Superior temporal gyrus (tissue), 1 donor: Measurements from ENCODE around the gene FOXL3.
"Not testable (repeated sequence)": the region's sequence is repeated elsewhere in the genome, so short reads cannot be mapped to it uniquely, and the experiment has no call there.

ENCODE experiments used
- DNase-seq: peaks from one replicate; pipeline ENCODE4 v3.0.0-alpha.2; 2016; ENCODE audit errors: extremely low spot score

Gene FOXL3

DNA sequence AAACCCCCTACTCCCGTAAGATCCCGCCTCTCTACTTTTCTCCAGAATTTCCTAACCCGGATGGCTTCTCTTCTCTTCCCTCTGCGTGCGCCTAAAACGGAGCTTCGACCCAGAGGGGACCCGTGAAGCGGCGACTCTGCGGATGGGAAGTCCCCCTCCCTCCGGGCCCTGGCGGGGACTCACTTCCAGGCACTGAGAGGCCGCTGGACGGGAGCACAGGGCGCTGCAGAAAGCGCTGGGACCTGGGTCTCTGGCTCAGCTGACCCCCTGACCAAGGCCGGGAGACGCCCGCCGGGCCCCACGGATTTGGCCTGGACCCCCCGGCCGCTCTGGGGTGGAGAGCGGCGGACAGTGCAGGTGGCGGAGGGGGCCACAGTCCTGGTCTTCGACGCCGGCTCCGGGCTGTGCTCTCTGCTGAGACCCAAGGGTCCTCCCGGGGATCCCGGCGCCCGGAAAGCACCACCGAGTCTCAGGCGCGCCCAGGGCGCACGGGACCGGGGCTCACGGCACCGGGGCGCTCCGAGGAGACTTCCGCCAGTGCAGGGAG lies 688 bp upstream of the FOXL3 start:
- DNase-seq: no peak

DNA sequence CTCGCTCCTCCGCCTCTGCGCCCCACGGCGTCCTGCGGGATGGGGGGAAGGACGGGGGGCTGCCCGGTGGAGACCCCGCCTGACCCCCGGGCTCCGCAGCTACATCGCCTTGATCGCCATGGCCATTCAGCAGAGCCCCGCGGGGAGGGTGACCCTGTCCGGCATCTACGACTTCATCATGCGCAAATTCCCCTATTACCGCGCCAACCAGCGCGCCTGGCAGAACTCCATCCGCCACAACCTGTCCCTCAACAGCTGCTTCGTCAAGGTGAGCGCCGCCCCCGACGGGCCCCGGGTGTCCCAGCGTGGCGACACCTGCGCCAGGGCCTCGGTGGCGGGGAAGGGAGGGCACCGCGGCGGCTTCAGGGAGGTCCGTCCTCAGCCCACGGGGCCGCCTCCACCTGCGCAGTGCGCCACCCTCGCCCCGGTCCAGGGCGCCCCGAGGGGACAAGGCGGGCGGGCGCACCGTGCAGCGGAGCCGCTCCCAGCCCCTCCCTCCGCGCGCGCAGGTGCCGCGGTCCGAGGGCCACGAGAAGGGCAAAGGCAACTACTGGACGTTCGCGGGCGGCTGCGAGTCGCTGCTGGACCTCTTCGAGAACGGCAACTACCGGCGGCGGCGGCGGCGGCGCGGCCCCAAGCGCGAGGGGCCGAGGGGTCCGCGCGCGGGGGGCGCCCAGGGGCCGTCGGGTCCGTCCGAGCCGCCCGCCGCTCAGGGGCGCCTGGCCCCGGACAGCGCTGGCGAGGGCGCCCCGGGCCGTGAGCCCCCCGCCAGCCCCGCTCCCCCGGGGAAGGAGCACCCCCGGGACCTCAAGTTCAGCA lies 793 bp downstream of the FOXL3 start:
- no peak for DNase-seq

DNA sequence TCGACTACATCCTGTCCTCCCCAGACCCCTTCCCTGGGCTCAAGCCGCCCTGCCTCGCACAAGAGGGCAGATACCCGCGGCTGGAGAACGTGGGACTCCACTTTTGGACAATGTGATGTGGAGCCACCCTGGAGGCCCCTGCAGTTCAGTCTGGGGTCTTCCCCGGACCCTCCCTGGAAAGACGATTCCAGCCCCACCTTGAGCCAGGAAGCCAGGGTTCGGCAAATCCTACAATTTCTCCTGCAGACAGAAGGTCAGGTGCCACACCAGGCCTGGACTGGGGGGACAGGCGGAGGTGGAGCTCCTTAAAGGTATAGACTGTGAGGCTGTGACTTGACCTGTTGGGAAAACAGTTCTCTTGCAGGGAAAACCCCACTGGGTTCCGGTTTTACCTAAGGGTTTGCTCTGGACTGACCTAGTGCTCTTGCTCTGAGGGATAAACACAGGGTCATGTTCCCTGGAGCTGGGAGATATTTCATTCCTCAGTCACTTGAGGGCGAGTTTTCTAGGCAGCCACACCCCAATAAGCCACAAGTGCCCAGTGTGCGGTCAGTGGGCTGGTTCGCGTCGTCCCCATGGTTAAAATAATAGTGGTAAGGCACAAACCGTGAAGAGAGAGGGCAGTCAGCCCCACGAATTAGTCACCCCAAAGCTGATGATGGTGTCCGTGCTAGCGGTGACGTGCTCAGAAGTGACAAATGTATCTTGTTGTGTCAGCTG lies 1.6 kb downstream of the FOXL3 start:
- no peak for DNase-seq

DNA sequence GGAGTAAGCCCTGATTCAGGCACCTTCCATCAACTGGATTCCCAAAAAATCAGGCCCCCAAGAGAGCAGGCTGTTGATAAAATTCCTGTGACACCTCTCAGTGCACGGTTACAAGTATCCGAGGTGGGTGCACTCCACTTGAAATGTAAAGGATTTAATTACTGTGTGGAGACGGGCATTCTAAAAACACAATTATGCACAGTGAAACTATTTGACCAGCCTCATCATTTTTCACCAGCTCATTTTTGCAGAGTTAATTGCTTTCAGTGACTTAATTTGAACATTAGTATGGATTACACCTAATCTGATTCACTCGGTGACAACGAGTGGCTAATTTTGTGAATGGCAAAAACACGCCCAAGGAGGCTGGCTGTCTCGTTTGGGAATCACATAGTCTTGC lies 2.3 kb downstream of the FOXL3 start:
- no peak for DNase-seq

DNA sequence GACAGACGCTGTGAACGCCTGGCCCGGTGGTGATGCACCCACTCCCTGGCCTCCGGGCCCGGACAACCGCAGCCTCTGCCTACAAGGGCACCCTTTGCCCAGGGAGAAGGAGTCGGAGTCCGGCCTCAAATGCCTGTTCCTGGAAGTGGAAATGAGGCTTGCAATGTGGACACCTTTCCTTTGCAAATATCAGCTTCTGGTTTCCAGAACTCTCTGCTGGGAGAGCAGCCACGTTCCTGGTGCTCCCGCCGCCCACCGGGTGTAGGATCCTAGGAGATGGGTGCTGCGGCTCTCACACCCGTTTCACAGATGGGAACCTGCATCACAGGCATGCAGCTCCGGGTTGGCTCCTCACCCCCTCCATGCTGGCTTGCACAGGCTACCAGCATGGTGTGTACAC lies 2.9 kb downstream of the FOXL3 start:
- DNase-seq: no peak

DNA sequence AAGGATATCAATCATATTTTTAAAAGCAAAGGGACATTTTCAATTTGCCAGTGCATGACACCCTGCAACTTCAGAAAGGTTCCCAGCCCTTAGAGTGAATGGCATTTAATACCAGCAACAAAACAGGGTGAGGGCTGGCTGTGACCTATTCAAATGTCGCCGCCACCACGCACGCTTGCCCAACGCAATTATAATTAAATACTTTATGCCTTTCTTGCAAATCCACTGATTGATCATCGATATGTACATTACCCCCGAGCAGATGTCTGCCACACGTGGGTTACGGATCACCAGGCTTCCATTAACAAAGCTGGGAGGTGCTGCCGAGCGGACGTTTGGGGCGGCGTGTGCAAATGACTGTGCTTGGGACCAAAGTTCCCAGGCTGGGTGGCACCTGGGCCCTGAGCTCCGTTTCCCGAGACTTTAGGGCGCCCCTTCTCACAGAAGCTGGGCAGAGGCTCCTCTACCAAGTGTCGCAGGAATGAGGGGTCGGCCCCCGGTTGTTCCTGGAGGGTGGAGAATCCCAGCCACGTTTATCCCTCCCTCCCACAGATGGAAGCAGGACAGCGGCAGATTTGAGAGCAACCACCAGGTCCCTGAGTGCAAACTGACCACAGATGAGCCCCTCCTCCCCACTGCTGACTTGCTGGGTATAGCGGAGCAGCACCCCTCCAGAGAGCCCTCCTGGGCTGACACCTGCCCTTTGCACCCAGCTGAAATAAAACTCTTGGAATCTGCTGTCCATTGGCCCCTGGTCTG lies 3.9 kb downstream of the FOXL3 start:
- no peak for DNase-seq

DNA sequence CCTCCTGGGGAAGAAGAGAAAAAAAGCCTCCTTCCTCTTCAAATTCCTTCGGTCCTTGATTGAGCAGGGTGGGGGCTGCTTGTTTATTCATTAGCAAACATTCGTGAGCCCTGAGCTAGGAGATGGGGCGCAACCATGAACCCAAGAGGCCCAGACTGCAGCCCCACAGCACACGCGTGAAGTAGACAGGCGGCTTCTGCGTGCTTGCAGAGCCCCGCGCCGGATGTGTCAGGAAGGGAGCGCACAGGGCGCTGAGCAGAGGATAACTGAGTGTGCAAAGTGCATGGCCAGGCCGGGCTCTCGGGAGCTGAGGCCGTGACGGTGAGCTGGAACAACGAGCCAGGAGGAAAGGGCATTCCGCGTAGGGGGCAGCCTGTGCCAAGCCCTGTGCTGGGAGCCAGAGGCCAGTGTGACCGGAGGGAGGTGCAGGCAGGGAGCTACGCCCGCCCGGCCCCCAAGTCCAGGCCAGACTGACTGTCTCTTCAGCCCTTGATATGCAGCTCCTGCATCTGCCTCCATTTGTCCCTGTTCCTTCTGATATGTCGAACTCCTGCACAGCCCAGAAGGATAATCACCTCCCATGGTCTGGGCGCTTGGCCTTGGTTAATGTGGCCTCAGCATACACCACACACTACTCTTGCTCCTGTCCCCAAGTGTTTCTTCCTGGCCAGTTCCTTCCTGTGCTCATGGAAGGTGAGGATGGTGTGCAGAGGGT lies 4.6 kb downstream of the FOXL3 start:
- no peak for DNase-seq

DNA sequence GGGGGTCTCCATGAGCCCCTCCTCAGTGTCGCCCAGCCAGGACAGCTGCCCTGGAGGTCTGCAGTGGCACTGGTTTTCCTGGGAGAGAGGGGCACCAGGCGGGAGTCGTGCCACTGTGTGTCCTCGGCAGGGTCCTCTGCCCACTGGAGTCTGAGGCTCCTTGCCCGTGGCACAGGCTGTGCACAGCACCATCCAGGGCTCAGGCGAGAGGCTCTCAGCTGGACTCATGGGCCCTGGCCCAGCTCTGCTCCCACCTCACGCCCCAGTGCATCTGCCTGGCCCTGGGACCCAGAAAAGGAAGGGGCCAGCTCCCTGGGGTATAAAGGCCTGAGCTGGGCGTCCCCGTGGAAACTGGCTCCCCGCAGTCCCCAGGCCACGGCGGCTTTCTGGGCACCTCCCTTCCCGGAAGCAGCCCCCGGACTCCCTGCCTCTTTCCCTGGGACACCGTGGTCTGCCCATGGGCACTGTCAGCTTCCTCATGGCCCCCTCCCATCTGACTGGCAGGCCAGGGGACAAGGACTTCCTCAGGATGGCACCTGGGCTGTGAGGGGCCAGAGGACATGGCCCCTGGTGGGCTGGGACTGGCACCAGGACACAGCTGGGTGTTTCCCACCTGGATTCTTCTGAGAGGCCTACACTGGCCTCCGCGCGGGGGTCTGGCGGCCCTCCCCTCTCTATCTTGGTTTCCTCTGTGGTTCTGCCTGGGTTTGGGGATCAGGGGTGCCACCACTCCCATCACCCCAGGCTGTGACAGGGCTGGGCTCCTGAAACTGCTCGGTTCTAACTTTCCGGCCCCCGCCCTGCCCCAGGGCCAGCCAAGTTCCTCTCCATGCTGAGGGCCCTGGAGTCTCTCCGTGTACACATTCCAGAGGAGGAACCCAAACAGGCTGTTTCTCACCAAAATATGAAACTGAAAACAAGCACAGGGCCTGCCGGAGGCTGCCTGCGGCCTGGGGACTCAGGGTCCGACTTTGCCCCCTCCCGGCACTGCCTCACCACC lies 5.5 kb downstream of the FOXL3 start:
- no peak for DNase-seq

DNA sequence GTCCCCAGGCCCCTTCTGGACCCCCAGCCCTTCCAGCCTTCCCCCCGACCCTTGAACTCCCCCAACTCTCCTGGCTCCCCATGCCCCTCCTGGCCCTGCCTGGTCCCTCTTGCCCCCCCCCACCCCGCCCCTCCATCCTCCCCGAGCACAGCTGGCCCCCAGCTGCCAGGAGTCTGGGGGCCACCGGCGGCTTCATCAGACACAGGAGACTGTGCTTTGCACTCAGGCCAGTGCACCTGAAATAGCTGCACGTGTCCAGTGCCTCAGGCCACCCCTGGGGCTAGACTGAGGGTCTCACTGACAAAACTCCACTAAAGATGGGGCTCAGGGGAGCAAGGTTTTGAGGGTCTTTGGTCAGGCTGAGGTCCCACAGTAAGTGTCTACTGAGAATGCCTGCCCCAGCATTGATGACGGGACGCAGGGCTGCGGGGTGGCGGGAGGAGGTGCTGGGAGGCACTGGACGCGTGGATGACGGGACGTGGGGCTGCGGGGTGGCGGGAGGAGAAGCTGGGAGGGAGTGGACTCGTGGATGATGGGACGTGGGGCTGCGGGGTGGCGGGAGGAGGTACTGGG lies 6.5 kb downstream of the FOXL3 start:
- DNase-seq: no peak

DNA sequence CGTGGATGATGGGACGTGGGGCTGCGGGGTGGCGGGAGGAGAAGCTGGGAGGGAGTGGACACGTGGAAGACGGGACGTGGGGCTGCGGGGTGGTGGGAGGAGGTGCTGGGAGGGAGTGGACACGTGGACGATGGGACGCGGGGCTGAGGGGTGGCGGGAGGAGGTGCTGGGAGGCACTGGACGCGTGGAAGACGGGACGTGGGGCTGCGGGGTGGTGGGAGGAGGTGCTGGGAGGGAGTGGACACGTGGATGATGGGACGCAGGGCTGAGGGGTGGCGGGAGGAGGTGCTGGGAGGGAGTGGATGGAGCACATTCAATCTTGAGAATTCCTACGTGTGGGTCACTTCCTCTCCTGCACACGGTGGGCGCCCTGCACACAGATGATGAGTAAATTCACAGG lies 7.2 kb downstream of the FOXL3 start:
- DNase-seq: not testable (repeated sequence)

DNA sequence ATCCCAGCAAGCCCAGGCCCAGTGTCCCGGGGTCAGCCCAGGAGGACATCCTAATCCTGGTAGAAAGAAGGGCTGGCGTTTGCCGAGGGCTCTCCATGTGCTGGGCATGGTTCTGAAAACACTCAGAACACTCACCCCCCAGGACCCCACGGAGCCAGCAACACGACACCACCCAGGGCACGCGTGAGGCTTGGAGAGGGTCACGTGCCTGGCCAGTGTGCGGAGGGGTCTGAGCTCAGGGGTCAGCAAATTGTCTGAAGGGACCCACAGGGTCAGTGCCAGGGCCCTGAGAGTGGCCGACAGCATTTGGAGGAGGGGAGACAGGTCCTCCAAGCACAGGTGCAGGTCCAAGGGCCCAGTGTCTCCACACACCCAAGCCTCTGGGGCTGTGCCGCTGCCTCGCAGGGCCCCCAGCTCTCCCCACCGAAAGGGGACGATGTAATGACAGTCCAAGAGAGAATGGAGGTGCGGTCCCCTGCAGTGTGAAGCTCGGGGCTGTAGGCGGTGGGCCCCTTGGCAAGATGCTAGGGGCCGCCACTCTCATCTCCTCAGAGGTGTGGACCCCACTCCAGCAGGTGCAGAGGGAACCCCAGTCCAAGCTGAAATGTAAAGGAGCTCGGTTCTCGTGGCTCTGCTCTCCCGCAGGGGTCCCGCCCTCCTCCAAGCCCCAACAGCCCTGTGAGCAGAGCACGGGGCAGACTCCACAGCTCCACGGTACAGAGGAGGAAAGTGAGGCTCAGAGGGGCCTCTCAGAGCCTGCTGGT lies 7.8 kb downstream of the FOXL3 start:
- DNase-seq: no peak

DNA sequence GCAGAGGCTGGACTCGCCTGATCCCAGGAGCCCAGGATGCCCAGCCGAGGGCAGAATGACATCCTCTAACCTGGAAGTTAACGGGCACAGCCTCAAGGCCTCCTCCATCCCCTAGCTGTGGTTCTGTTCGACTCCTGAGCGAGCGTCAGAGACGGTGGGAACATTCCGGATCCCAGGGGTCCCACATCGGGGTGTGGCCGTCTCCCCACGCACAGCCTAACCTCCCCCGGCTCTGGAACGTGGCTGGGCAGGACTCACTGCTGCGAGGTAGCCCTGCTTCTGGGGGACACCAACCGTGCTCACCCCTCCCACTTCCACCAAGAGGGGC lies 8.4 kb downstream of the FOXL3 start:
- DNase-seq: no peak

DNA sequence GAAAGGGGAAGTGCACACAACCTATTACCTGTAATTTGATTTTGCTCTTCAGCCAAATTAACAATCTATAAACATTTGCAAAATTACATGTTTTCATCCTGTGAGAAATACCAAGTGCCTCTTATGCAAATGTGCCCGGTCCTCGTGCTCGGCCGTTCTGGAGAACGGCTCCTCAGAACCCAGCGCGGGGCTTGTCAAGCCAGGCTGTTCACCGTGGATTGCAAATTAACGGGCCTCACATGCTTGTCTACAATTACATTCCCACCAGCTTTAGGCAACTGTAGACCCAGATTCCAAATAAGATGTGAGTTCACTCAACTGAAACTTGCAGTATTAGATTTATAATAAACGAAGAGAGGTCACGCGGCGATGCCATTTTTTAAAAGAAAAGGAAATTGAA lies 8.8 kb downstream of the FOXL3 start:
- DNase-seq: no peak

DNA sequence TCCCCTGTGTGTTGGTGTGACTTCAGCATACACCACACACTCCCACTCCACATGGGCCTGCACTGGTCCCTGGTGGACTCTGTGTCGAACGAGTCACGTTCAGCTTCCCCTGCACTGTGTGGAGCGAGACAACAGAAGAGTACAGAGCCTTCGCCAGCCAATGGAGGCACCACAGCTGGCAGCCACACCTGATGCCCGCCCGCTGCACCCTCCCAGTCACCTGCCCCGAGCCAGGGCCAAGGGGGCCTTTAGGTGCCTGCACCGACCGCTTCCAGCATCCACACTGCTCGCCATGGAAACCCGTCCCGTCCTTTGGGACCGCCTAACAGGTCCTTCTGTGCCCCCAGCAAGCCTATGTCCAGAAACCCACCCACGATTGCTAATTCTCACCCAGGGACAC lies 9.2 kb downstream of the FOXL3 start:
- no peak for DNase-seq

DNA sequence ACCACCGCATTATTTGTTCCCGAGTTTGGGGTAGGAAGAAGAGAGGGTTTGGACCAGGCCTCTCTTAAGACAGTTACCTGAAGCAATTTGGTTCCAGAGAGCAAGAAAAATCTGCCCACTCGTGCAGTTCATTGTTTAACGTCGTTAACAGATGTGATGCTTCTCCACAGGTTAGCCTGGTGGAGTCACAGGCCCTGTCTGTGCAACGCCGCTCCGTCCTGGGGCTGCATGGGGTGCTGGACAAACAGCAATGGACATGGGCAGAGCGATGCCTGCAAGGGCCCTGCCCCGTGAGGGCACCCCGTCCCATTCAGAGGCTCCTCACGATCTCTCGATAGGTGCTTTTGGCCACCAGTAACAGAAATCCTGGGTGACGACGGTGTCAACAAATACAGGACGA lies 9.7 kb downstream of the FOXL3 start:
- no peak for DNase-seq

DNA sequence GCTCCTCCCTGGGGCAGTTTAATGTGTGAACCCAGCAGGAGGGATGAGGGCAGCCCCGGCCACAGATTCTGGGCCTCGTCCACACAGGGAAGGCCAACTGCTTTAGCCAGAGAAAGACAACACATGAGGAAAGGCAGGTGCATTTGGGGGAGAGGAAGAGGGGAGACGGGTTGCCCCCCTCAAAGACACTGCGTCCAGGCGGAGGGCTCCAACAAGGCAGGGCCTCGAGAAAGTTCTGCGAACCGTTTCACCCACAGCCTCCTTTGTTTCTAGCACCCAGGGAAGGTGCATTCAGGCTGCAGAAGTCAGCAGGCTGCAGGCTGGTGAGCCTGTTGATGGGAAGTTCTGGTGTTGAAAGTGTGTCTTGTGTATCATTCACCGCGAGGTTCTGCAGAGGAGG lies 10.1 kb downstream of the FOXL3 start:
- DNase-seq: no peak

DNA sequence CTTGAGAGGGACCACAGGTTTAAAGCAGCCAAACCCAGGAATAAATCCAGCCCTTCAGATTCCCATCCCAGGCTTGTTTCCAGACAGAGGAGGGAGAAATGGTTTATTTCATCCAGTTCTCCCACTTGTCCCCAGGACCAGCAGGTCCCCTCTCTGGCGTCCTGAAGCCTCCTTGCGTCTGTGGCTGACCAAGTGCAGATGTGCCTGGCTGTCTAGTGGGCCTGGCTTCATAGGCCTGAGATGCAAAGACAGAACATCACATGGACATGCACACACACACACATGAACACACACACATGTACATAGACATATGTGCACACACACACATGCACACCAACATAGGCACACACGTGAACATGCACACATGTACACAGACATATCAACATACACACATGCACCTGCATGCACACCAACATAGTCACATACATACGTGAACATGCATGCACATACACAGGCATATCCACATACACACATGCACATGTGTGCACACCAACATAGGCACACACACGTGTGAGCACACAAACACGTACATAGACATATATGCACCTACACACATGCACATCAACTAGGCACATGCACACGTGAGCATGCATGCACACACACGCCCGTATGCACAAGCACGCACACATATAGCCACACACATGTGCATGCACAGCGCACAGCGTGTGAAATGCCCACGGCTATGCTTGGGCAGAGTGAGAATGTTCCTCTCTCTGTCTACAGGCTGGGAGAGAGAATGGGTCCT lies 10.7 kb downstream of the FOXL3 start:
- no peak for DNase-seq

DNA sequence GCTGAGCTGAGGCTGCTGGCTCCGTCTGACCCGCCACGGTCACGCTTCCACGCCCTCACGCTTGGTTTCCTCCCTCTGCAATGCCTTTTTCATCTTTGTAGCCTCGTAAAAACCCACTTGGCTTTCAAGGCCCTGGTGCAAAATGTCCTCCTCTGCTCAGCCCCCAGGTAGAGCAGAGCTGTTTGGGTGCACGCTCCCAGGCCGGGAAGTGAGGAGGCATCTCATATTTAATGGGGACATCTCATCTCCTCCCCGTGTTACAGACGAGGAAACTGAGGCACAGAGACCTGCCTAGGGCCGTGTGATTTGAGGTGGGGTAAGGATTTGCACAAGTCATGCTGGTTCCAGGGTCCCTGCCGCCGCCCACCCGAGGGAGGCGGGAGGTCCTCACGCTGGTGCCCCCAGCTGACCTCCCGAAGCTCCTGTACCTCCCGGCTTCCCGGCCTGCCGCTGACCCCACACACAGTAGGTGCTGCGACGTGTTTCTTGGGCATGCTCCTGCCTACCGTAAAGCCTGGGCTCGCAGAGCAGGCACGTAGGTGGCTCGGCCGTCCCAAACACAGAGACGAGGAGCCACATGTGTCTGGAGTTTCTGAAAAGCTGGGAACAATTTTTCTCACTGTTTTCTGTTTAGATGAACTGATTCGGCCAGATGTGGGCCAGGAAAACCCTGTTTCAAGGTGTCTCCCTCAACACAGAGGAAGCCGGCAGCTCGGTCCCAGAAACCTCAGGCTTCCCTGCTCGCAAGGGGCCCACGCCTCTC lies 11.5 kb downstream of the FOXL3 start:
- DNase-seq: no peak
